Activated CD8-positive, alpha-beta T cell treated with anti-CD3 and anti-CD28 coated beads, Interleukin-2, amount 10 ng/mL, durations not matched to agents 7 days and 5 days (primary cell): ENCODE data around the gene ELMO1. TPM values are rescaled to one million over a fixed set of nuclear protein-coding genes. Genes with fewer than 3 reads are reported as not detected.

Source experiments
- ATAC-seq: fragments of 150-1000 bp; cut with Tn5 transposase; one replicate; pipeline ENCODE4 v1.10.0; 2021; ENCODE audit warnings: moderate library complexity
- CTCF ChIA-PET: fragments of 350-600 bp; sonication (Branson Sonifier 250); formaldehyde crosslinking; loops from one replicate; lab custom pipeline; 2021; ENCODE audit warnings: antibody characterized with exemption; lab: Charles Lee
- POLR2A ChIA-PET: fragments of 350-600 bp; sonication (Branson Sonifier 250); formaldehyde crosslinking; loops from one replicate; lab custom pipeline; 2021; ENCODE audit warnings: antibody characterized with exemption; lab: Charles Lee
- DNase-seq: peaks from one replicate; pipeline ENCODE4 v3.0.0-alpha.2; 2020
- H3K27ac Mint-ChIP-seq: one replicate; pipeline ENCODE4 v1.8.0; 2021; ENCODE audit warnings: mild to moderate bottlenecking, mixed read lengths
- H3K27me3 Mint-ChIP-seq: one replicate; pipeline ENCODE4 v1.8.0; 2021; ENCODE audit warnings: low read depth, mixed read lengths
- H3K36me3 Mint-ChIP-seq: one replicate; pipeline ENCODE4 v1.8.0; 2021; ENCODE audit warnings: low read depth, mixed read lengths
- H3K4me1 Mint-ChIP-seq: one replicate; pipeline ENCODE4 v1.8.0; 2021; ENCODE audit warnings: low read depth, mixed read lengths
- H3K4me3 Mint-ChIP-seq: one replicate; pipeline ENCODE4 v1.8.0; 2021; ENCODE audit warnings: mild to moderate bottlenecking, mixed read lengths
- H3K9me3 Mint-ChIP-seq: one replicate; pipeline ENCODE4 v1.8.0; 2022; ENCODE audit warnings: mixed read lengths; ENCODE audit not compliant: insufficient read depth
- total RNA-seq, 2 experiments: library from RNA; stranded (reverse); gene quantifications; one replicate each; pipeline ENCODE4 v1.2.3, GENCODE V29; 2021

ELMO1 gene
- total RNA-seq, 2 experiments from 2014 or later = 64.0 to 68.5 TPM

GRCh38 chr7:37079420-37079819 is 369.2 kb downstream of the ELMO1 start:
- H3K27ac Mint-ChIP-seq = no peak overlapping the region
- no peaks in the 10 kb centered on the region for H3K9me3 Mint-ChIP-seq
- H3K4me1 Mint-ChIP-seq = peaks cover 15% of the 10 kb centered on the region
- peaks cover 26% of the 10 kb centered on the region for H3K36me3 Mint-ChIP-seq
- no peak for ATAC-seq
- H3K4me3 Mint-ChIP-seq = no peak overlapping the region
- H3K27me3 Mint-ChIP-seq = no peaks in the 10 kb centered on the region
- DNase-seq = no peak
- CTCF ChIA-PET = no interaction called here
- POLR2A ChIA-PET = no interaction called here

- DNase-seq = no peak
- Mint-ChIP-seq H3K27ac (no peak overlapping the region), H3K9me3 (no peaks in the 10 kb centered on the region), H3K27me3 (no peaks in the 10 kb centered on the region), H3K36me3 (peaks cover 20% of the 10 kb centered on the region), H3K4me3 (no peak overlapping the region), H3K4me1 (peaks cover 5% of the 10 kb centered on the region)
- ChIA-PET POLR2A (no interaction called here), CTCF (no interaction called here)
- no peak for ATAC-seq
Observed at GRCh38 chr7:37076668-37077067, 372.0 kb downstream of the ELMO1 start.

GRCh38 chr7:37074370-37074769 is 374.3 kb downstream of the ELMO1 start:
- no peak overlapping the region for H3K27ac Mint-ChIP-seq
- no peaks in the 10 kb centered on the region for H3K9me3 Mint-ChIP-seq
- DNase-seq (no peak), ATAC-seq (no peak)
- peaks cover 26% of the 10 kb centered on the region for H3K36me3 Mint-ChIP-seq
- ChIA-PET POLR2A (no interaction called here), CTCF (interaction anchor here (0.7 kb wide), 1 partner anchor 9 kb away, joined by 3 read pairs; no protein-coding TSS in a partner anchor)
- H3K27me3 Mint-ChIP-seq = no peaks in the 10 kb centered on the region
- H3K4me3 Mint-ChIP-seq = no peak overlapping the region
- H3K4me1 Mint-ChIP-seq = peaks cover 3% of the 10 kb centered on the region

- Mint-ChIP-seq H3K4me1 (peaks cover 3% of the 10 kb centered on the region), H3K9me3 (no peaks in the 10 kb centered on the region), H3K36me3 (peaks cover 20% of the 10 kb centered on the region), H3K4me3 (no peak overlapping the region), H3K27ac (no peak overlapping the region), H3K27me3 (no peaks in the 10 kb centered on the region)
- DNase-seq (no peak), ATAC-seq (no peak)
- POLR2A ChIA-PET = no interaction called here
- CTCF ChIA-PET = interaction anchor here (0.9 to 1.5 kb wide), 2 partner anchors 108 to 111 kb away, joined by 3 to 4 read pairs; no protein-coding TSS in a partner anchor
Observed at GRCh38 chr7:37071124-37071523, 377.5 kb downstream of the ELMO1 start.

- no peaks in the 10 kb centered on the region for H3K9me3 Mint-ChIP-seq
- H3K27me3 Mint-ChIP-seq = no peaks in the 10 kb centered on the region
- H3K4me1 Mint-ChIP-seq = peaks cover 9% of the 10 kb centered on the region
- H3K36me3 Mint-ChIP-seq = peaks cover 20% of the 10 kb centered on the region
- ChIA-PET POLR2A (no interaction called here), CTCF (interaction anchor here (0.9 kb wide), 1 partner anchor 109 kb away, joined by 3 read pairs; no protein-coding TSS in a partner anchor)
- H3K27ac Mint-ChIP-seq = no peak overlapping the region
- DNase-seq (no peak), ATAC-seq (no peak)
- no peak overlapping the region for H3K4me3 Mint-ChIP-seq
Observed at GRCh38 chr7:37070471-37070870, 378.2 kb downstream of the ELMO1 start.

GRCh38 chr7:37070031-37070430 is 378.6 kb downstream of the ELMO1 start:
- DNase-seq (no peak), ATAC-seq (no peak)
- Mint-ChIP-seq H3K4me3 (no peak overlapping the region), H3K4me1 (peaks cover 14% of the 10 kb centered on the region), H3K27ac (no peak overlapping the region), H3K36me3 (peaks cover 24% of the 10 kb centered on the region), H3K27me3 (no peaks in the 10 kb centered on the region), H3K9me3 (no peaks in the 10 kb centered on the region)
- ChIA-PET CTCF (no interaction called here), POLR2A (no interaction called here)

DNA sequence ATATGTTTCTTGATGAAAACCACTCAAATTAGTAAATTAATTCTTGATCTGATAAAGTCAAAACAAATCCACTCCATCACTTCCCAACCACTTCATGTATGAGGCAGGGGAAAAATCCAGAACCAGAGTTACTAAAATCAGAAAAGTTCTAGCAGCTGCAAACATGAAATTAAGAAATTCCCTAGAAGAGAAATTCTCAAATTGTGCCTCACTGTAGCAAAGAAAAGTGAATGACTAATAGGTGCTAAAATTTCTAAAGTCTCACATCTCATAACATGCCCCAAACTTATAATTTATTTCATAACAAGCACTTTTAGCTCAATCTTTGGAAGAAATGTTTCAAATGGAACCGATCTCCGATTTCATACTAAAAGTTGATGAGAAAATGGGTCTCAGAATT is 379.3 kb downstream of the ELMO1 start:
- DNase-seq = no peak
- POLR2A ChIA-PET = no interaction called here
- no peak for ATAC-seq
- CTCF ChIA-PET = no interaction called here
- H3K27me3 Mint-ChIP-seq = no peaks in the 10 kb centered on the region
- peaks cover 24% of the 10 kb centered on the region for H3K36me3 Mint-ChIP-seq
- H3K27ac Mint-ChIP-seq = no peak overlapping the region
- no peaks in the 10 kb centered on the region for H3K9me3 Mint-ChIP-seq
- no peak overlapping the region for H3K4me3 Mint-ChIP-seq
- peaks cover 14% of the 10 kb centered on the region for H3K4me1 Mint-ChIP-seq

- H3K4me1 Mint-ChIP-seq = peaks cover 14% of the 10 kb centered on the region
- H3K4me3 Mint-ChIP-seq = no peak overlapping the region
- CTCF ChIA-PET = no interaction called here
- DNase-seq = no peak
- H3K27me3 Mint-ChIP-seq = no peaks in the 10 kb centered on the region
- H3K27ac Mint-ChIP-seq = no peak overlapping the region
- POLR2A ChIA-PET = no interaction called here
- no peaks in the 10 kb centered on the region for H3K9me3 Mint-ChIP-seq
- no peak for ATAC-seq
- H3K36me3 Mint-ChIP-seq = peaks cover 22% of the 10 kb centered on the region
Observed at GRCh38 chr7:37068902-37069301, 379.8 kb downstream of the ELMO1 start.

GRCh38 chr7:37068038-37068437 is 380.6 kb downstream of the ELMO1 start:
- Mint-ChIP-seq H3K27me3 (no peaks in the 10 kb centered on the region), H3K36me3 (peaks cover 22% of the 10 kb centered on the region), H3K4me3 (no peak overlapping the region), H3K9me3 (no peaks in the 10 kb centered on the region), H3K27ac (no peak overlapping the region), H3K4me1 (peaks cover 14% of the 10 kb centered on the region)
- CTCF ChIA-PET = no interaction called here
- no peak for ATAC-seq
- DNase-seq = no peak
- POLR2A ChIA-PET = interaction anchor here (0.6 kb wide), 1 partner anchor 26 kb away, joined by 3 read pairs; no protein-coding TSS in a partner anchor

- no peaks in the 10 kb centered on the region for H3K27me3 Mint-ChIP-seq
- CTCF ChIA-PET = no interaction called here
- no peaks in the 10 kb centered on the region for H3K9me3 Mint-ChIP-seq
- ATAC-seq (no peak), DNase-seq (no peak)
- no peak overlapping the region for H3K4me3 Mint-ChIP-seq
- peaks cover 19% of the 10 kb centered on the region for H3K36me3 Mint-ChIP-seq
- POLR2A ChIA-PET = no interaction called here
- H3K4me1 Mint-ChIP-seq = peaks cover 18% of the 10 kb centered on the region
- H3K27ac Mint-ChIP-seq = no peak overlapping the region
Observed at GRCh38 chr7:37065779-37066271, 382.8 kb downstream of the ELMO1 start.

DNA sequence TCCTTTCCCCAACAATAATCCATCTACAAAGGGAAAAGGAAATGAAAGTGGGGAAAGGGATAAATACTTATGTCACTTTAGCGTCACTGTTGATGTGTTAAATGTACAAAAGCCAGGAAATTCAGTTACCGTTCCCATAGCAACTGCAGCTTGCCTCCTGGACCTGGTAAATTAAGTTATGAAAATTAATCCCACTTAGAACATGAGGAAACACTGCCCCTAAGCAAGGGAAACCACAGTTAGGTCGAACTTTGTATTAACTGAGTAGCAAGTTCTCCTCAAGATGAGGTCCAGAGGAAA is 386.2 kb downstream of the ELMO1 start:
- POLR2A ChIA-PET = no interaction called here
- Mint-ChIP-seq H3K27ac (no peak overlapping the region), H3K4me1 (peaks cover 18% of the 10 kb centered on the region), H3K36me3 (peaks cover 16% of the 10 kb centered on the region), H3K4me3 (no peak overlapping the region), H3K9me3 (no peaks in the 10 kb centered on the region), H3K27me3 (no peaks in the 10 kb centered on the region)
- no peak for ATAC-seq
- DNase-seq = no peak
- CTCF ChIA-PET = interaction anchor here (1.7 kb wide), 1 partner anchor 391 kb away, joined by 6 read pairs; no protein-coding TSS in a partner anchor

DNA sequence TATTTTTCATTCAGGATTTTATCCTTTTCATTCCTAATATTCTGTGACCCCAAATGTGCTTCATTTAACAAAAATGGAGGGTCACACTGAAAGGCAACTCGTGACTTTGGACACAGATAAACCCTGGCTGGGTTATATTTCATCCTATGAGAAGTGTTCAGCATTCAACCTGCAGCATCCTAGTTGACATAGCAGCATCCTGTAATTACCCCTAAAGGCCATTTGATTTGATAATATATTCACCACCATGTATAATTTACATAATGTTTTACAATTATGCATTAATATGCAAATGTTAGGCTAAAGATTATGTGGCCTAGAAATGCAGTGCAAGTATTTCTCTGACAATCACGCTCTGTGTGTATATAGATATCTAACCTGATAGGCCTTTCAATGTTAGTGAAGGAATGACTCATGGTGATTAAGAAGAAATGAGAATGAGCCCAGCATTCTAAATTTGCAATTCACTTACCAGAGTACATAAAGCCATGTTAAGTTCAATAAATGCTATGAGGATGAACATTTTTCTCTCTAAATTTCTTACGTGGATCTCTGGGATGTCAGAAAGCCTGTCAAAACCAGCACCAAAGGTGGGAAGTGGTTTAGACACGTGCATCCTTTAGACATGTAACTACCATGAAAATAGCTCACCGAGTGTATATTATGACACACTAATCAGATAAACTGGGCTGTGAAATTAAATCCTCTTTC is 386.7 kb downstream of the ELMO1 start:
- ChIA-PET CTCF (interaction anchor here (1.7 kb wide), 1 partner anchor 391 kb away, joined by 6 read pairs; no protein-coding TSS in a partner anchor), POLR2A (no interaction called here)
- H3K4me1 Mint-ChIP-seq = peaks cover 18% of the 10 kb centered on the region
- no peaks in the 10 kb centered on the region for H3K9me3 Mint-ChIP-seq
- no peak for ATAC-seq
- DNase-seq = no peak
- no peak overlapping the region for H3K27ac Mint-ChIP-seq
- peaks cover 16% of the 10 kb centered on the region for H3K36me3 Mint-ChIP-seq
- no peaks in the 10 kb centered on the region for H3K27me3 Mint-ChIP-seq
- H3K4me3 Mint-ChIP-seq = no peak overlapping the region
